ENCODE results near the gene GLOD4.

GRCh38 chr17:718075-718474 lies 64.0 kb downstream of the GLOD4 start:
- TF ChIP-seq CTCF (IDR thresholded peaks at IDR 0.05; ENCODE audit: insufficient read depth, low read length) (no peak), SPI1 (IDR thresholded peaks at IDR 0.05; ENCODE audit: borderline replicate concordance, low read depth) (no peak), GABPA (IDR thresholded peaks at IDR 0.05; ENCODE audit: low read depth) (no peak)
